Endothelial cell (in vitro differentiated cells): Measurements from ENCODE around the gene RHBDD3. TPM values are rescaled to one million over a fixed set of nuclear protein-coding genes. Genes with fewer than 3 reads are reported as not detected.

ENCODE experiments used
- DNase-seq: peaks from one replicate; pipeline ENCODE4 v3.0.0; 2021; ENCODE audit warnings: low spot score
- H3K27ac Mint-ChIP-seq: one replicate; pipeline ENCODE4 v1.8.0; 2021; ENCODE audit warnings: mixed read lengths, inconsistent platforms; ENCODE audit not compliant: unreplicated experiment
- H3K27me3 Mint-ChIP-seq: one replicate; pipeline ENCODE4 v1.8.0; 2021; ENCODE audit warnings: mild to moderate bottlenecking, moderate library complexity, mixed read lengths, inconsistent platforms; ENCODE audit not compliant: unreplicated experiment
- H3K36me3 Mint-ChIP-seq: one replicate; pipeline ENCODE4 v1.8.0; 2021; ENCODE audit warnings: mild to moderate bottlenecking, low read depth, mixed read lengths, inconsistent platforms; ENCODE audit not compliant: unreplicated experiment
- H3K4me1 Mint-ChIP-seq: one replicate; pipeline ENCODE4 v1.8.0; 2021; ENCODE audit warnings: mild to moderate bottlenecking, mixed read lengths, inconsistent platforms; ENCODE audit not compliant: unreplicated experiment
- H3K4me3 Mint-ChIP-seq: one replicate; pipeline ENCODE4 v1.8.0; 2021; ENCODE audit warnings: mild to moderate bottlenecking, mixed read lengths, inconsistent platforms; ENCODE audit not compliant: unreplicated experiment
- H3K9me3 Mint-ChIP-seq: one replicate; pipeline ENCODE4 v1.8.0; 2021; ENCODE audit warnings: mixed read lengths, inconsistent platforms; ENCODE audit not compliant: unreplicated experiment
- CTCF ChIP-seq: fragments of 200-600 bp; sonication (generic); IDR thresholded peaks from one replicate; pipeline ENCODE4 v1.5.0; 2021; ENCODE audit warnings: antibody characterized with exemption; ENCODE audit not compliant: unreplicated experiment
- total RNA-seq: library from RNA; stranded (reverse); fragmentation: NEBNext Ultra II Directional; extraction: Animal tissue kit (Norgen Biotek cat#: 25700); gene quantifications from one replicate; pipeline ENCODE4 v1.2.1, GENCODE V29; 2021; ENCODE audit not compliant: unreplicated experiment

RHBDD3 gene
- total RNA-seq, 1 donor from 2014 or later, result 56.5 TPM

DNA sequence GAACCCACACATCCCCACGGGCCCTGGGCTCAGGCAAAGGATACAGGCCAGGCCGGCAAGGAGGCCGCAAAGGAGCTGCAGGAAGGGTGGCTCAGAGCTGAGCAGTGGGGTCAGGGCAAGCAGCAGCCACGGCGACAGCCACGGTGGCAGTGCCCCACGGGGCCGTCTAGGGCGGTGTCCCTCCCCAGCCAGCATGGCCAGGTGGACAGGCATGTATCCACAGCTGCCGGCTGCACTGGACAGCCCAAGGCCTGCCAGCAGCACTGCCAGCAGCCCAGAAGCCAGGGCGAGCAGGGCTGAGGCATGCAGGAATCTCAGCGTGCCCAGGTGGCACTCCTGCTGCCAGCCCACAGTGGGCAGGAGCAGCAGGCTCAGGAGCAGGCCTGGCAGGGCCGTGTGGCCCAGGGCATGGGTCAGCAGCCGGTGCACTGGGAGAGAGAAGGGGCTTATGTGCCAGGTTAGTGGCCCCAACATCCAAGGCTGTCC lies 3.9 kb downstream of the RHBDD3 start:
- H3K4me1 Mint-ChIP-seq, result peaks cover 19% of the 10 kb centered on the region
- peaks cover 17% of the 10 kb centered on the region for H3K36me3 Mint-ChIP-seq
- no peak overlapping the region for H3K4me3 Mint-ChIP-seq
- H3K27me3 Mint-ChIP-seq, result peaks cover 9% of the 10 kb centered on the region
- DNase-seq, result no peak
- no peak overlapping the region for H3K27ac Mint-ChIP-seq
- no peaks in the 10 kb centered on the region for H3K9me3 Mint-ChIP-seq
- TF ChIP-seq CTCF, result no peak

DNA sequence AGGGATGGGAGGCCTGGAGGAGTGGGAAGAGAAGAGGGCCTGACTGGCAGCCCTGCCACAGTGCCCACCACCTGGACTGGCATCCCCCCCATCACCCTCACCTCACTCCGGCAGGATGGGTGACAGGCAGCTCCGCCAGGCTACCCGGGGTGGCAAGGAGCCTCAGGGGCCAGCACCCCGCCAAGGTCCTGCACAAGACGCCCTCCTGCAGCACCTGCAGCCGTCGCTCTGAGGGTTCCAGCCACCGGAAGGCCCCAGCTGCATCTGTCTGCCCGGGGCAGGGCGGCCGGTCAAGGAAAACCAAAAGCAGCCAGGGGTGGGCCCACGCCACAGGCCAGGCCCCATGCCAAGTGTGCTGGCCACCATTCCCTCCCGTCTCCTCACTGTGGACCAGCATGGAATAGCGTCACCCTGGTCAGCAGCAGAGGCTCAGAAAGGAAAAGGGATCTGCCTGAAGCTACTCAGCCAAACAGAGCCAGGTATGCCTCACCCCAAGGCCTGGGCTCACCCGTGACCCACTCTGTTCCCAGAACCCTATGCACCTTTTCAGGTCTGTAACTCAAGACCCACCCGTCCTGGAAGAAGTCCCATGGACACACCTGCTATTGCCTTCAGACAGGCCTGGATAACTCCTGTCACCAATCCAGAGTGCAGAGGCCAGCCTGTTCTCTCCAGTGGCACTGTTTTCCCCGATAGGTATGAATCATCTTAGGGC lies 7.0 kb downstream of the RHBDD3 start:
- Mint-ChIP-seq H3K9me3 (no peaks in the 10 kb centered on the region), H3K27ac (no peak overlapping the region), H3K4me3 (no peak overlapping the region), H3K36me3 (no peaks in the 10 kb centered on the region), H3K27me3 (peaks cover 2% of the 10 kb centered on the region), H3K4me1 (peaks cover 3% of the 10 kb centered on the region)
- no peak for DNase-seq
- TF ChIP-seq CTCF, result no peak

DNA sequence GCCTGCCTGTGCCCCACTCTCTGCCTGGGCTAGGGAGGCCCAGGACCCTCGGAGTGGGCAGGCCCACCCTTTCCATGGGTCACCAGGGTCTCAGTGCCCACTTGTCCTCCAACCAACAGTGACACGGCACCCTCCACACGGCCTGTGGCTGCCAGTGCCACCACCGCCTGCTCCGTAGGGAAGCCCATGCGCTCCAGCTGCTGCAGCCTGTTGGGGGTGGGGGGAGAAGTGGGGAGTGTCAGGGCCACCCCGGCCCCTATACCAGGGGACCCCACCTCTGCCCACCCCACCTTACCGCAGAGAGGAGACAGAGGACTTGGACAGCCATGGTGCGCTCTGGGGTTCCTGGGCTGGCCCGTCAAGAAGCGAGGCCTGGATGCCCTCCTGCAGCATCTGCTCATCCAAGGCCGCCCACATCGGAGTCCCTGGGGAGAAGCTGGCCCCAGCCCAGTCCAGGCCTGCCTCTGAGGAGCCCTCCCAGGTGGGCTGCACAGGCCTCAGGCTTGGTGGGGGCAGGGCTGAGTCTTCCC lies 7.7 kb downstream of the RHBDD3 start:
- no peak for TF ChIP-seq CTCF
- Mint-ChIP-seq H3K4me3 (no peak overlapping the region), H3K4me1 (peaks cover 3% of the 10 kb centered on the region), H3K9me3 (no peaks in the 10 kb centered on the region), H3K36me3 (no peaks in the 10 kb centered on the region), H3K27me3 (peaks cover 2% of the 10 kb centered on the region), H3K27ac (no peak overlapping the region)
- no peak for DNase-seq

- Mint-ChIP-seq H3K4me1 (peaks cover 3% of the 10 kb centered on the region), H3K4me3 (peak overlapping the region; percentile 11), H3K36me3 (no peaks in the 10 kb centered on the region), H3K9me3 (no peaks in the 10 kb centered on the region), H3K27ac (peak overlapping the region; percentile 48), H3K27me3 (peaks cover 2% of the 10 kb centered on the region)
- DNase-seq, result no peak
- TF ChIP-seq CTCF, result no peak
Observed at GRCh38 chr22:29259253-29259899, 8.4 kb downstream of the RHBDD3 start.
